Motor neuron (in vitro differentiated cells): ENCODE measurements around the gene MSL2. TPM values are rescaled to one million over a fixed set of nuclear protein-coding genes. Genes with fewer than 3 reads are reported as not detected.
"Not testable (repeated sequence)": the region's sequence is repeated elsewhere in the genome, so short reads cannot be mapped to it uniquely, and the experiment has no call there.

Source experiments
- ATAC-seq, 8 experiments: fragments of 200-7000 bp; cut with Tn5 transposase; replicated peaks in 6 of 8; 2 replicates each; pipeline ENCODE4 v1.8.0; 2021; ENCODE audit warnings: mild to moderate bottlenecking in 8 of 8, moderate library complexity in 8 of 8
- H3K27ac ChIP-seq, 2 donors: fragments of 250-450 bp; sonication (Bioruptor Pico); 2 replicates each; pipeline ENCODE4 v1.9.0; 2021; ENCODE audit warnings: antibody characterized with exemption in 2 of 2, mild to moderate bottlenecking in 2 of 2, moderate library complexity in 1 of 2
- H3K4me1 ChIP-seq, 2 donors: fragments of 250-450 bp; sonication (Bioruptor Pico); replicated peaks in 1 of 2; 2 replicates each; pipeline ENCODE4 v1.6.1; 2021; ENCODE audit warnings: antibody characterized with exemption in 2 of 2, mild to moderate bottlenecking in 2 of 2, moderate library complexity in 1 of 2
- H3K4me3 ChIP-seq, 5 donors: fragments of 250-450 bp; sonication (Bioruptor Pico); 2 replicates each; pipeline ENCODE4 v1.9.0; 2021; ENCODE audit warnings: antibody characterized with exemption in 5 of 5, mild to moderate bottlenecking in 5 of 5, moderate library complexity in 4 of 5
- WGBS, 10 experiments: fragments of 450-650 bp; shearing (Covaris generic); methylation state at CpG; one replicate each; pipeline ENCODE4 v1.0.0; 2022; 5-methylcytosine and 5-hydroxymethylcytosine counted together
- in situ Hi-C, 9 experiments: fragments of 400-800 bp; cut with MboI; loops; one replicate each; pipeline ENCODE4 v1.15.0; 2021; ENCODE audit warnings: low sequenced_read_pairs in 9 of 9, low pct_unique_long_range_greater_than_20kb in 2 of 9; ENCODE audit not compliant: unreplicated experiment in 9 of 9
- total RNA-seq, 8 experiments: library from RNA; unstranded; fragments of 300-600 nt; gene quantifications; 2 replicates each; pipeline versions ENCODE4 v1.2.3 to v1.2.4, GENCODE V29; 2022

Gene MSL2
- total RNA-seq, 8 experiments from 2014 or later = 7.7 to 35.4 (median 18.7) TPM

DNA sequence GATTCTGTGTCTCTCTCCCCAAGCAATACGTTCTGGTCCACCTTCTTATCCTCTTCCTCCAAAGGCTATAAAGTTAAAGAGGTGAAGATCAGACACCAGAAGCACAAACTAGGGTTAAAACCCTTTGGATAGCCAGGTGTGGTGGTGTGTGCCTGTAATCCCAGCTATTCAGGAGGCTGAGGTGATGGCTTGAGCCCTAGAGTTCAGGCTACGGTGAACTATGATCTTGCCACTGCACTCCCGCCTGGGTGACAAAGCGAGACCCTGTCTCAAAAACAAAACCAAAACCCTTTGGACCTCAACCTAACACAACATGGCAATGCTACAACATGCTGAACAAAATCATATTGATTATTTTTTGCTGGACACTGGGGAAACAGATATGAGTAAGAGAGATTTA, 43.2 kb downstream of the MSL2 start:
- no peaks in the 10 kb centered on the region for H3K4me1 ChIP-seq
- H3K27ac ChIP-seq = no peak overlapping the region
- in situ Hi-C loops = no loop called here
- ATAC-seq = no peak
- WGBS, 10 experiments = 80 to 100% (median 97%) methylated on average over 1 to 4 of the region's 4 CpGs; no CpG with 5 or more reads in 1 of the 10 experiments
- no peak overlapping the region for H3K4me3 ChIP-seq

DNA sequence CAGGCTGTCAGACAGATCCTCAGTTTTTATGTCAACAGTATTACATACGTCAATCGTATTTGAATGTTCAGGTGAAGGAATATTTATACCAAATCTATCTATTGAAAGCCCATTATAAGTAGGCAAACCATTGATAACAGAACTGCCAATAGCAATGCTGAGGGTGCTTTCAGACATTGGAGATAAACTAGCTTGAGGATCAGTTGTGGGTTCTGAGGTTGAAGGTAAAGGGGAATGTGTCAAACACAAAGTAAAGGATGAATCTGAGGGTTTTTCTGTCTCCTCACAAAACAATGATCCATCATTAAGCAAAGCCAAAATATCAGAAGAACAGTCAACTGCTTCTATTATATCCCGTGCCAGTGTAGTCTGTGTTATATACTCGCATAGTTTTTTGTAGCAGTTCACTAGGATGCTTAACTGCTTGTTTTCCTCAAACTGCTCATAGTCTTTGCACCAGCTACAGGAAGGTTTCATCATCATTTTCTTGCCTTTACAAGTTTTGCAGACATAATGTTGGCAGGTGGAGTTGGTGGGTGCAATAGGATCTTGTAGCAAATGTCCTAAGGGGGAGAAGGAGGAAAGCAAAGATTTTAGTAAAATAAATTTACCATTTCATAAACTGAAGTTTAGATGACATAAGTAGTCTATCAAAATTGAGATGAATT, 43.8 kb downstream of the MSL2 start:
- no peak overlapping the region for H3K27ac ChIP-seq

DNA sequence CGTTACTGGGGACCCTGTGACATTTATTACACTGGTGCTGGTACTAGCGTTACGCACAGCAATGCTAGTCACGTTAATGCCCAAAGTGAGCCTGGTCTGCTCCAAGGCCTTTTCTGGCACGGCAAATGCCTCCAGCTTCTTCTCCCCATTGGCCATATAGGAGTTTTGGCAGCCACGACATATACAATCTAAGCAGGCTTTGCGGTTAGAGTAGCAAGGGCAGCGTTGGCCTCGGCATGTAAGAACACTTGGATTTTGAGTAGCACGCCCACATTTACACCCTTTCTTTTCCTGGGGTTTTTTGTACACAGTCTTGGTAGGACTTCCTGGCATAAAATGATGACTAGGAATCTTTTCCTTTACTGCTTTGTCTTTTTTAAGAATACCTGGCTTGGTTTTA, 44.9 kb downstream of the MSL2 start:
- ATAC-seq = no peak
- WGBS, 10 experiments = 66 to 100% (median 96%) methylated on average over 1 to 9 of the region's 10 CpGs; no CpG with 5 or more reads in 3 of the 10 experiments
- H3K27ac ChIP-seq = no peak overlapping the region

More for the DNA sequence above, 43.8 kb downstream of the MSL2 start:
- H3K4me3 ChIP-seq = no peak overlapping the region
- no peaks in the 10 kb centered on the region for H3K4me1 ChIP-seq
- 40 to 100% (median 93%) methylated on average over 1 to 4 of the region's 4 CpGs; no CpG with 5 or more reads in 4 of the 10 experiments for WGBS, 10 experiments
- in situ Hi-C loops = no loop called here
- no peak for ATAC-seq

DNA sequence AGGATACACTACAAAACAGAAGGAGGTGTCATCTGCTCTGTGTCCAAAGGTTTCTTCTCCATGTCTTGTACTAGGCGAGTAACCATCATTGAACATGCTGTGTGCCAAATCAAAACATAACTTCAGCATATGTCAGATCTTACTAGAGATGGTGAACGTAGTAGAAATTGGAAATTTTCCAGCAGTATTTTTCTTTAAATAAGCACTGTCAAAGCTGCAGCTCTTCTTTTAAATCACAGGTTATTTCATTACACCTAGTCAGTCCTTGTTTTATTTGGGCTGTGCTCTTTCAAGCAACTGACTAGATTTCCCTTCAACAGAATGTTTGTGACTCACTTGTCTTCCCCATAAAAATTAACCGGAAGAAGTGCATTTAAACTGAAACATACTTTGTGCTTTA, 46.5 kb downstream of the MSL2 start:
- in situ Hi-C loops = no loop called here

More for the DNA sequence above, 44.9 kb downstream of the MSL2 start:
- H3K4me1 ChIP-seq = no peaks in the 10 kb centered on the region
- in situ Hi-C loops = no loop called here
- no peak overlapping the region for H3K4me3 ChIP-seq

DNA sequence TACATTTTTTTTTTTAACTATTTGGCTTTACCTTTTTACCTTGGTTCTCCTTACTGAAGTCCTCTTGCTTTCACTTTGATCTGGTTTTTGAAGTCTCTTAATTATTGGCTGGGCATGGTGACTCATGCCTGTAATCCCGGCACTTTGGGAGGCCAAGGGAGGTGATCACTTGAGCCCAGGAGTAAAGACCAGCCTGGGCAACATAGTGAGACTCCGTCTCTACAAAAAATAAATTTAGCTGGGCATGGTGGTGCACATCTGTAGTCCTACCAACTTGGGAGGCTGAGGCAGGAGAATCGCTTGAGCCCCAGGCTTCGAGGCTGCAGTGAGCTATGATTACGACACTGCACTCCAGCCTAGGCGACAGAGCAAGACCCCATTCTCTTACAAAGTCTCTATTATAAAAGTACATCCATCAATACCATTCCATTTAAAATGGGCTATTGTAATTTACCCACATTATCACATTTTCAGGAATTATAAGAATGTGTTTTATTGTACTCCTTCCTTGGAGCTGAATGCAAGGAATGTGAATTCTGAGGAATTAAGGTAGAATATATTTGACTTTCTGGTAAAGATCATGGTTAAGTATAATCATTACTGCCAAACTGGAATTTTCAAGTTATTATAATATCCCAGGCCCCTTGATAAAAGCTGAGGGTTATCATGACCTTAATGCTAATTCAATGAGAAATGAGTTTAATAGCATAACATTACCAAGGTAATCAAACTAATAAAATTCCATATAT, 49.0 kb downstream of the MSL2 start:
- WGBS, 10 experiments = 29 to 100% (median 95%) methylated on average over 1 to 5 of the region's 6 CpGs; no CpG with 5 or more reads in 2 of the 10 experiments
- Histone ChIP-seq H3K4me3 (no peak overlapping the region), H3K27ac (no peak overlapping the region), H3K4me1 (no peaks in the 10 kb centered on the region)
- ATAC-seq = no peak
- in situ Hi-C loops = no loop called here

More for the DNA sequence above, 46.5 kb downstream of the MSL2 start:
- no peaks in the 10 kb centered on the region for H3K4me1 ChIP-seq
- H3K27ac ChIP-seq = no peak overlapping the region
- ATAC-seq = no peak
- H3K4me3 ChIP-seq = no peak overlapping the region
- WGBS, 10 experiments = 53 to 100% (median 88%) methylated on average over 2 to 3 of the region's 3 CpGs; no CpG with 5 or more reads in 1 of the 10 experiments

DNA sequence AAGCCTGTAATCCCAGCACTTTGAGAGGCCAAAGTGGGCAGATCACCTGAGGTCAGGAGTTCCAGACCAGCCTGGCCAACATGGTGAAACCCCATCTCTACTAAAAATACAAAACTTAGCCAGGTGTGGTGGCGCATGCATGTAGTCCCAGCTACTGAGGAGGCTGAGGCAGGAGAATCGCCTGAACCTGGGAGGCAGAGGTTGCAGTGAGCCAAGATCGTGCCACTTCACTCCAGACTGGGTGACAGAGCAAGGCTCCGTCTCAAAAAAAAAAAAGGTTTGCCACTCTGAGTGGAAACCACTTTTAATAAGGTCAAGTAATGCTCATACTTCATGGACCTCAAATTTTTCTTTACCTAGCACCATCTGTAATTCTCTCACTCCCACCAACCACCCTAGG, 51.7 kb downstream of the MSL2 start:
- in situ Hi-C loops, ATAC-seq, H3K4me1 ChIP-seq, H3K27ac ChIP-seq, H3K4me3 ChIP-seq: not testable (repeated sequence)
- 89 to 100% (median 98%) methylated on average over 1 to 4 of the region's 4 CpGs; no CpG with 5 or more reads in 4 of the 10 experiments for WGBS, 10 experiments

DNA sequence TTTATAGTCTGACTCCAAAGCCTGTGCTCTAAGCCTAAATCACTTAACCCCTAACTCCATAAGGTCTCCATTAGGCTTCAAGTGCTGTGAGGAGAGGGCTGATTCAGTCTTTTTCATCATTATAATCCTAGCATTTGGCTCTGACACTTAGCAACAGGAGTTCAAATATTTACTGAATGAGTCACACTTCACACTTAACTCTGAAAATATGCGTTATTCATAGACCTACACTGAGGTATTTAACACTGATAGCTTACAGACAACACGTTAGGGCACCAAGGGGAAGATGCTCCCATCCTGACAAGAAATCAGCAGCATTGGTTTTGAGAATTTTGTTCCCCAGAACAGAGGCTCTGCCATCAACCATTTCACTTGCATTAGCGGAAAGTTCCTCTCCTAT, 53.5 kb downstream of the MSL2 start:
- in situ Hi-C loops = no loop called here
- Histone ChIP-seq H3K27ac (no peak overlapping the region), H3K4me3 (no peak overlapping the region), H3K4me1 (no peaks in the 10 kb centered on the region)
- ATAC-seq = peak; percentile 24 to 98 (median 88)
- 0 to 100% (median 48%) methylated on average over 1 to 3 of the region's 3 CpGs; no CpG with 5 or more reads in 2 of the 10 experiments for WGBS, 10 experiments

DNA sequence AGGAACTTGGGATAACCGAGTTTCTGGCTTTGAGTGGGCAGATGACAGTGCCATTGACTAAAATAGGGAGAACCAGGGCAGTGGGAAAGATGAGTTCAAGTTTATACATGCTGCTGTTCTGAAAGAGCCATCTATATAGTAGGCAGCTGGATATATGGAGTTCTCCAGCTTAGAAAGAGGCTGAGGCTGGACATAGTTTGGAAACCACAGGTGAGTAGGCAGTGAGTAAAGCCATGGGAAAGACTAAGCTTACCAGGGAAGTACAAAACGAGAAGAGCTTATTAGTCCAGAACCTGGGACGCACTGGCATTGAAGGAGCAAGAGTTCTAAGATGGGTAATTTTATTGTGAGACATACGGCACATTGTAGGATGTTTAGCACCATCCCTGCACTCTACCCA, 54.2 kb downstream of the MSL2 start:
- no peak overlapping the region for H3K4me3 ChIP-seq
- in situ Hi-C loops = no loop called here
- 0 to 100% (median 93%) methylated on average over 1 to 4 of the region's 4 CpGs; no CpG with 5 or more reads in 1 of the 10 experiments for WGBS, 10 experiments
- H3K4me1 ChIP-seq = no peaks in the 10 kb centered on the region
- no peak for ATAC-seq
- H3K27ac ChIP-seq = no peak overlapping the region

DNA sequence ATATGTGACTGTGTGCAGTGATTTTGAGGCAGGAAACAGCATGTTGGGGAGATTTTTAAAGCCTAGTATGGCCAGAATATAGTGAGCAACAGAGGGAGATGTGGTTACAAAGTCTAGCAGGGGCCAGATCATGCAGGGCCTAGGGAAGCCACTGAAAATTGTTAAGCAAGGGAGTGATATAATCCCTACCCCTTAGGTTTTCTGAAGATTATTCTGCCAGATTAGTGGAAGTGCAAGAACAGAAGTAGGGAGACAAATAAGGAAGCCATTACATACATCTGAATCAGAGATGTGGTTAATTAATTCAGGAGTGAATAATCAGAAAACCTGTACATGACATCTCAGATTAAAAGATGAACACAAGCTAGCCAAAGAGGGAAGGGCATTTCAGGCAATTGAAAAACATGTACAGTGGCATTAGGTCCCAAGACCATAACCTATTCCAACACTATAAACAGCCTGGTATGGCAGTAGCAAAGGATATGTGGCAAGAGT, 54.8 kb downstream of the MSL2 start:
- Histone ChIP-seq H3K4me3 (no peak overlapping the region), H3K27ac (no peak overlapping the region), H3K4me1 (no peaks in the 10 kb centered on the region)
- in situ Hi-C loops = no loop called here
- ATAC-seq = no peak

DNA sequence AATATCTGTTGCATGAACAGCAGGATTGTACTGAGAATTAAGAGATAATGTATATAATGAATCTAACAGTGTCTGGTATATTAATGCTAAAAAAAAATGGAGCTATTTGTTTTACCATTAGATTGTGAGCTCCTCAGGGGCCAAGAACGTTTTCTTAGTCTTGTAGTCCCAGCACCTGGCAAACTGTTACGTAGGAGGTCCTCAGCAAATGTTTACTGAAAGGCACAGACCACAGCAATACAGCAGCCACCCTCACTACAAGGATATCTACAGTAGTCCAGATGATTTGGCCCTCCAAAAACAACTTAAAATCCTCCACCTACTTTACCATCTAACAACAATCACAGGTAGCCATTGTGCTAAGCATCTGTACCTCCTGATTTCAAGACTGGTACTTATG, 59.7 kb downstream of the MSL2 start:
- in situ Hi-C loops = no loop called here
- no peak overlapping the region for H3K27ac ChIP-seq
- no peak overlapping the region for H3K4me3 ChIP-seq
- no peaks in the 10 kb centered on the region for H3K4me1 ChIP-seq
- peak in 1 of 8 experiments; percentile 27 for ATAC-seq
- WGBS, 10 experiments = 40 to 93% (median 67%) methylated on average over 1 to 2 of the region's 2 CpGs; no CpG with 5 or more reads in 4 of the 10 experiments

DNA sequence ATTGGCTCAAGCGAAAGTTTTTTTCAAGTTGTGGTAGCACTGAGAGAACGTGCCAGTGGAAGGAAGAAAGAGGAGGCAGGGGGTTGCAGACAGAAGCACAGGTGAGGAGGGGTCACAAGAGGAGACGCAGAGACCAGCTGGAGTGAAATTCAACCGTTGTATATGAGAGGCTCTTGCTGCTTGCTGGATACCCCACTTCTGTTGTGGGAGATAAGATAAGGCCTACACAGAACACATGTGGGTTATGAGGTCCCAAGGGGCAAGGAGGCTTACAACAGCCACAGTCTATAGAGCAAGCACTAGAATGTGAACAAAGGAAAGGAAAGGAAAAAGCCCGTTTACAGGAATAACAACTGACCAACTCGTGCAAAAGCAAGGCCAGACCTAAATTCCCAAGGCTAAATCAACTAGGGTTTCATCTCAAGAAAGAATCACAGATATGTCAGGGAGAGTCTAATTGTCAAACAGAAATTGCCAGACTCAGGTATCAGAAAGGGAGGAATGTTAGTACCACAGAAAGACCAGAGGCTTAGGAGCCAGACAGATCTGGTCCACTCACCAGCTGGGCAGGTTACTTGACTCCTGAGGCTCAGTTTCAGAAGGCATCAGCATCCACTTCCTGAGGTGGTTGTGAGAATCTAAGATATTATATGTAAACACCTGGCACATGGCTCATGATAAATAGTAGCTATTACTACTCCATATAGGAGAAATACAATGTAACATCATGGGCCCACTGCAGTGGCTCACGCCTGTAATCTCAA, 60.9 kb downstream of the MSL2 start:
- WGBS, 10 experiments = 64 to 100% (median 85%) methylated on average over 1 to 7 of the region's 7 CpGs
- H3K27ac ChIP-seq = no peak overlapping the region

DNA sequence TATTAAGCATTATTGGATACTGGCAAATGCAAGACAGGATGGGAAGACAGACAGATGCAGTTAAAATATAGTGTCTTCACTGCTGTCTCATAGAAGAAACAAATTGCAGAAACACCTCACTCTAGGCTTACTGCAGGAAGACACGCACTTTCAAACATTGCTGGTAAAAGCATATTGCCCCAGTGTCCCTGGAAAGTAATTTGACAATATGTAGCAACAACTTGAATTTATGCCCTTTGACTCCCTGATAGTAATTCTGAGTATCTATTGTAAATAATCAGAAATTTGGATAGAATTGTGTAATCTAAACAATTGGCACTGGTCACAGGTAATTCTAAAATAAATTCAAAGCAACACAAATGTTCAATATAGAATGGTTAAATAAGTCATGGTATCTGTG, 62.0 kb downstream of the MSL2 start:
- Histone ChIP-seq H3K4me1 (no peaks in the 10 kb centered on the region), H3K27ac (no peak overlapping the region), H3K4me3 (no peak overlapping the region)
- 83 to 100% (median 100%) methylated on average over 1 of the region's 1 CpG; no CpG with 5 or more reads in 3 of the 10 experiments for WGBS, 10 experiments
- no peak for ATAC-seq
- in situ Hi-C loops = no loop called here

More for the DNA sequence above, 60.9 kb downstream of the MSL2 start:
- no peaks in the 10 kb centered on the region for H3K4me1 ChIP-seq
- no peak overlapping the region for H3K4me3 ChIP-seq
- ATAC-seq = no peak
- in situ Hi-C loops = no loop called here

DNA sequence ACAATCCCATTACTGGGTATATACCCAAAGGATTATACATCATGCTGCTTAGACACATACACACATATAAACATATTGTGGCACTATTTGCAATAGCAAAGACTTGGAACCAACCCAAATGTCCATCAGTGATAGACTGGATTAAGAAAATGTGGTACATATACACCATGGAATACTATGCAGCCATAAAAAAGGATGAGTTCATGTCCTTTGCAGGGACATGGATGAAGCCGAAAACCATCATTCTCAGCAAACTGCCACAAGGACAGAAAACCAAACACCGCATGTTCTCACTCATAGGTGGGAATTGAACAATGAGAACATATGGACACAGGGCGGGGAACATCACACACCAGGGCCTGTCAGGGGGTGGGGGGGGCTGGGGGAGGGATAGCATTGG, 64.5 kb downstream of the MSL2 start:
- in situ Hi-C loops, H3K27ac ChIP-seq, ATAC-seq, H3K4me1 ChIP-seq, H3K4me3 ChIP-seq: not testable (repeated sequence)
- WGBS, 10 experiments = no CpG with 5 or more reads among the region's 3 CpGs
